Colonic mucosa (tissue), 4 donors: ENCODE results near the gene SHH. TPM values are rescaled to one million over a fixed set of nuclear protein-coding genes. Genes with fewer than 3 reads are reported as not detected.

ENCODE experiments used
- DNase-seq: peaks from one replicate; pipeline ENCODE4 v3.0.0-alpha.2; 2020
- H3K27ac ChIP-seq: fragments of 200-600 bp; one replicate; pipeline ENCODE4 v1.8.0; 2021
- H3K27me3 ChIP-seq: fragments of 200-600 bp; one replicate; pipeline ENCODE4 v1.8.0; 2021
- H3K36me3 ChIP-seq: fragments of 200-600 bp; one replicate; pipeline ENCODE4 v1.8.0; 2021
- H3K4me1 ChIP-seq: fragments of 200-600 bp; one replicate; pipeline ENCODE4 v1.8.0; 2021; ENCODE audit warnings: mild to moderate bottlenecking
- H3K4me3 ChIP-seq: fragments of 200-600 bp; one replicate; pipeline ENCODE4 v1.8.0; 2021
- H3K9ac ChIP-seq, 2 donors: one replicate each; pipeline ENCODE4 v1.7.0; 2013; ENCODE audit warnings: control low read depth in 2 of 2, low read depth in 2 of 2, low read length in 2 of 2
- H3K9me3 ChIP-seq: fragments of 200-600 bp; one replicate; pipeline ENCODE4 v1.8.0; 2021
- intact Hi-C: fragments of 100-400 bp; cut with DNase I; formaldehyde crosslinking; loops from one replicate; pipeline ENCODE4 v1.14.1; 2022
- total RNA-seq, 2 donors: library from RNA; stranded (reverse); fragmentation: NEBNext Ultra II Directional in 1 of 2; extraction: Animal tissue kit (Norgen Biotek cat#: 25700) in 1 of 2; gene quantifications; one replicate each; pipeline ENCODE4 v1.2.1, GENCODE V29; 2021
- TF ChIP-seq, protein P1 (sequence below): fragments of 200-600 bp; IDR thresholded peaks from one replicate; pipeline ENCODE4 v1.8.0; 2022; ENCODE audit warnings: antibody characterized with exemption, mild to moderate bottlenecking
- donor health status: healthy.
- donor health status: DM: no; HTN: no; CAD: no.
- donor health status: DM: no; HTN: no; CAD: no.

SHH gene
- total RNA-seq, 2 donors from 2014 or later: 5.6 to 8.1 TPM

DNA sequence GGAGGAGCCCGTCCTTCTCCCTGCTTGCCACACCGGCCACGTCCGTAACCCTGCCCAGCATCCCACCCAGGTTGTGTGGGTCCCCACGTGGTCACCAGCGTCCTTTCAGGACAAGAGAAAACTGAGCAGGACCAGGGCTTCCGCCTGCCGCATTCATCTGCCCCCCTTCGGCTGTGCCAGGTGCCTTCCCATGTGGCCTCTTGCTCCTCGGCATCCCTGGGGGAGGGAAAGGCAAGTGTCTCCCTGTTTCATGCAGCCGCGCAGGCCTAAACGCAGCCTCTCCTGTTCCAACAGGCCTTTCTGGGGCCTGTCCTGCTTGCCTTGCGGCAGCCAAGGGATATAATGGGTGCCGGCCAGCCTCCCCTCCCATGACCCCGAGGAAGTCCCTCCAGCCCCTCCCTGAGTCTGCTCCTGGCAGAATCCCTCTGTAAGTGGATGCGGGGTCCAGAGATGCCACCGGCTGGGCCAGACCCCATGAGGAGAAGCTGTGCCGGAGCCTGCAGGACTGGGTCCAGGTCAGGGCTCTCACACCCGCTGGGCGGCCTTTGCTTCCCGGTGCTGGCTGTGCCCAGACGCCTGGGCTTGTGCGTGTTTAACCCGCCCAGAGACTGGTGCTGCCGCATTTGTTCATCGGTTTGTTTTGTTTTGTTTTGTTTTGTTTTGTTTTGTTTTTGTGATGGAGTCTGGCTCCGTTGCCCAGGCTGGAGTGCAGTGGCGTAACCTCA is 23.1 kb downstream of the SHH start:
- intact Hi-C loops: no loop called here
- Histone ChIP-seq H3K9me3 (no peaks in the 10 kb centered on the region), H3K9ac (no peak overlapping the region), H3K4me1 (no peaks in the 10 kb centered on the region), H3K4me3 (no peak overlapping the region), H3K27ac (no peak overlapping the region), H3K36me3 (no peaks in the 10 kb centered on the region), H3K27me3 (peaks cover 7% of the 10 kb centered on the region)
- DNase-seq: no peak
- TF ChIP-seq, protein P1, sequence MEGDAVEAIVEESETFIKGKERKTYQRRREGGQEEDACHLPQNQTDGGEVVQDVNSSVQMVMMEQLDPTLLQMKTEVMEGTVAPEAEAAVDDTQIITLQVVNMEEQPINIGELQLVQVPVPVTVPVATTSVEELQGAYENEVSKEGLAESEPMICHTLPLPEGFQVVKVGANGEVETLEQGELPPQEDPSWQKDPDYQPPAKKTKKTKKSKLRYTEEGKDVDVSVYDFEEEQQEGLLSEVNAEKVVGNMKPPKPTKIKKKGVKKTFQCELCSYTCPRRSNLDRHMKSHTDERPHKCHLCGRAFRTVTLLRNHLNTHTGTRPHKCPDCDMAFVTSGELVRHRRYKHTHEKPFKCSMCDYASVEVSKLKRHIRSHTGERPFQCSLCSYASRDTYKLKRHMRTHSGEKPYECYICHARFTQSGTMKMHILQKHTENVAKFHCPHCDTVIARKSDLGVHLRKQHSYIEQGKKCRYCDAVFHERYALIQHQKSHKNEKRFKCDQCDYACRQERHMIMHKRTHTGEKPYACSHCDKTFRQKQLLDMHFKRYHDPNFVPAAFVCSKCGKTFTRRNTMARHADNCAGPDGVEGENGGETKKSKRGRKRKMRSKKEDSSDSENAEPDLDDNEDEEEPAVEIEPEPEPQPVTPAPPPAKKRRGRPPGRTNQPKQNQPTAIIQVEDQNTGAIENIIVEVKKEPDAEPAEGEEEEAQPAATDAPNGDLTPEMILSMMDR: no peak

DNA sequence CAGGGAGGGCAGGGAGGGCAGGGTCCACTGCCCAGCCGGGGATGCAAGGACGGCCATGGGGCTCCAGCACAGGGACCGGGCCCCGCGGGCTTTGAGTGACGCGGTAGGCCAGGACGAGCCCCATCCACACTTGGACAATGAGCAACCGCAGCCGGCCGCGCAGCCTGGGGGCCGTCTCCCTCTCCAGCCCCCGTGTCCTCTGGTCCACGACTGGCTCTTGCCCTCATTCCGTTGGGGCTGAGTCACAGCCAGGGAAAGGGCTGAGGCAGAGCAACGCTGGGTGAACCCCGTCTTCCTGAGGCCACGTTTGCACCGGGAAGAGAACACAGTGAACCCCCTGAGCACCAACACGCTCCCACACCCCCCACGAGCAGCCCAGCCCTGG is 23.7 kb downstream of the SHH start:
- Histone ChIP-seq H3K9ac (no peak overlapping the region), H3K4me3 (no peak overlapping the region), H3K27ac (no peak overlapping the region), H3K9me3 (no peaks in the 10 kb centered on the region), H3K4me1 (no peaks in the 10 kb centered on the region), H3K27me3 (peaks cover 7% of the 10 kb centered on the region), H3K36me3 (no peaks in the 10 kb centered on the region)
- intact Hi-C loops: no loop called here
- no peak for DNase-seq
- TF ChIP-seq, protein P1: no peak

DNA sequence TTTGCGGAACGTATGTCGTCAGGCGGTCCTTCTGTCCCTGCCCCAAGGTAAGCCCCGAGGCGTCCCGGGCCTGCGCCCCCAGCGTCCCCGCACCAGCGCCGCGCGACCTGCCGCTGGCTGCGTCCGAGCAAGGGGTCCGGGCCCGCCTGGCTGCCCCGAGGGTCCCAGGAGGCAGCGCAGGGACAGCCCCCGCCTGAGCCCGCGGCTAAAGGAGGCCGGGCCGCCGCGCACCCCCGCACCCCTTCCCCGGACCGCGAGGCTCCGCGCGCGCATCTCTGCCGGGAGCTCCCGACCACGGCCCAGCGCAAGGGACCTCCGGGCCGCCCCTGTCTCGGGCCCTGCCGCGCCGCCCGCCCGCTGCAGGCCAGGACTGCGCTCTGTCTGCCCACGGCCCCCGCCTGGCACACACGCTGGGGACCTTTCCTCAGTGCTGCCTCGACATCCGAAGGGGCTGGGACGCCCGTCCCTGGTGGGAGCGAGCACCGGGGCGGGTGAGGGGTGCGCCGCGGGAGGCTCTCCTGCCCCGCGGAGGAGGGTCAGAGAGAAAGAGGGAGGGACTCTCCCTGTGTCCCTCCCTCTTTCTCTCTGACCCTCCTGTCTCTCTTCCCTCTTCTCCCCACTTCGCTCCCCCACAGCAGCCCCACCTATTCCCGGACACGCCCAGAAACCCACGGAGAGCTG is 25.0 kb downstream of the SHH start:
- no peak for DNase-seq
- Histone ChIP-seq H3K9me3 (no peaks in the 10 kb centered on the region), H3K9ac (peak overlapping the region in 1 of 2 donors; percentile 24), H3K27ac (no peak overlapping the region), H3K27me3 (peaks cover 7% of the 10 kb centered on the region), H3K36me3 (no peaks in the 10 kb centered on the region), H3K4me1 (no peaks in the 10 kb centered on the region), H3K4me3 (peak overlapping the region; percentile 20)
- TF ChIP-seq, protein P1: no peak
- intact Hi-C loops: no loop called here

DNA sequence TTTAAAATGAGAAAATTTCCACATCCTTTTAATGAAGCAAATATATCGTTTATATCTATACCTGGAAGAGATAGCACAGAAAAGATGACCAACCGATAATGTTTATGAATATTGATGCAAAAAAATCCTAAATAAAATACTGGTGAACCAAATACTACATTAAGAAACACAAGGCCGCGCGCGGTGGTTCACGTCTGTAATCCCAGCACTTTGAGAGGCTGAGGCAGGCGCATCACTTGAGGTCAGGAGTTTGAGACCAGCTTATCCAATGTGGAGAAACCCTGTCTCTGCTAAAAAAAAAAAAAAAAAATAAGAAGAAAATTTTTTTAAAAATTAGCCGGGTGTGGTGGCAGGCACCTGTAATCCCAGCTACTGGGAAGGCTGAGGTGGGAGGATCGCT is 25.8 kb downstream of the SHH start:
- Histone ChIP-seq H3K4me3 (no peak overlapping the region), H3K9me3 (no peaks in the 10 kb centered on the region), H3K4me1 (no peaks in the 10 kb centered on the region), H3K9ac (no peak overlapping the region), H3K27ac (no peak overlapping the region), H3K36me3 (no peaks in the 10 kb centered on the region), H3K27me3 (peaks cover 7% of the 10 kb centered on the region)
- no peak for DNase-seq
- TF ChIP-seq, protein P1: no peak
- intact Hi-C loops: no loop called here

DNA sequence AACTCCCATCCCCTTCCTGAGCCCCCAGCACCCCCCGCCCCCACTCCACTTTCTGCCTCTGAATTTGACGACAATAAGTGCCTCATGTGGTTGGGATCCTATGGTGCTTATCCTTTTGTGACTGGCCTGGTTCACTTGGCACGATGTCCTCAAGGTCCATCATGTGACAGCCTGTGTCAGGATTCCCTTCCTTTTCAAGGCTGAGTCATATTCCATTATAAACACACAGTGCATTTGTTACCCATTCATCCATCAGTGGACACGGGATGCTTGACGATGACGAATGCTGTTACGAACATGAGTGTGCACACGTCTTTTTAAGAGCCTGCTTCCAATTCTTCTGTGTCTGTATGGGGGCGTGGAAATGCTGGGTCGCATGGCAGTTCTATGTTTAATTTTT is 26.7 kb downstream of the SHH start:
- intact Hi-C loops: no loop called here
- Histone ChIP-seq H3K9ac (no peak overlapping the region), H3K4me1 (no peaks in the 10 kb centered on the region), H3K27me3 (peaks cover 7% of the 10 kb centered on the region), H3K9me3 (no peaks in the 10 kb centered on the region), H3K4me3 (no peak overlapping the region), H3K27ac (no peak overlapping the region), H3K36me3 (no peaks in the 10 kb centered on the region)
- TF ChIP-seq, protein P1: no peak
- DNase-seq: no peak
